ENCODE results near the gene TMEM201. TPM values are rescaled to one million over a fixed set of nuclear protein-coding genes. Genes with fewer than 3 reads are reported as not detected.

The TMEM201 gene
- total and polyA plus RNA-seq, 2 of the 8 experiments (the other 6 are each of a cell fraction or from before 2014, with no cell fraction given): 8.2 to 27.1 TPM

DNA sequence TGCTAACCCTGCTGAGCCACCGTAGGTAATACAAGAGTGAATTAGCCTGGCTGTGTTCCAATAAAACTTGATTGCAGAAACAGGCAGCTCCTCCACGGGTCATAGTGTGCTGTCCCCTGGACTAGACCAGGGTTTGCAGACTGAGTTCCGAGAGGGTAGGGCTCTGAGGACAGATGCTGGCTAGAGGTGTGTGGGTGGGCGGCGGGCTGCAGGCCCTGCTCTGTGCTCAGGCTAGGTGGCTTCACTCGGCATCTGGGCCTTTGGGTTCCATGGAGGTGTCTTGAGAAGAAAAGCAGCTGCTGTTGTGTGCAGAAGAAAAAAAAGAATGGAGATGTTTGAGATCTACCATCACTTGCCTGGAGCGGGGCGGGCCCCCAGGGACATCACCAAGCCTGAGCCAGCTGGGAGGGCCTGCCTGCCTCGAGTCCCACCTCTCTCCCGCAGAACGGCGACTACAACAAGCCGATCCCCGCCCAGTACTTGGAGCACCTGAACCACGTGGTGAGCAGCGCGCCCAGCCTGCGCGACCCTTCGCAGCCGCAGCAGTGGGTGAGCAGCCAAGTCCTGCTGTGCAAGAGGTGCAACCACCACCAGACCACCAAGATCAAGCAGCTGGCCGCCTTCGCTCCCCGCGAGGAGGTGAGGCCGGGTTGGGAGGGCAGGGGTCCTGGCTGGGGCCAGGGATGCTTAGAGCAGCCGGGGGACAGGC, 7.9 kb downstream of the TMEM201 start (continued):
- TF ChIP-seq TAF7 (optimal IDR thresholded peaks at IDR 0.05; ENCODE audit: borderline replicate concordance, low read depth, low read length) (no peak), CREB1 (IDR thresholded peaks at IDR 0.05) (no peak)
